Activated naive CD4-positive, alpha-beta T cell treated with Interleukin-2 at 50 U/mL for 16 hours (primary cell): ENCODE data around the gene ABLIM2.

ENCODE experiments used
- DNase-seq: peaks from one replicate; pipeline ENCODE4 v3.0.0-alpha.2; 2020

ABLIM2 gene

GRCh38 chr4:8015512-8015911, 143.1 kb downstream of the ABLIM2 start:
- no peak for DNase-seq

GRCh38 chr4:8013976-8014726, 144.5 kb downstream of the ABLIM2 start:
- DNase-seq, result no peak

GRCh38 chr4:8012517-8012916, 146.1 kb downstream of the ABLIM2 start:
- DNase-seq, result no peak

DNA sequence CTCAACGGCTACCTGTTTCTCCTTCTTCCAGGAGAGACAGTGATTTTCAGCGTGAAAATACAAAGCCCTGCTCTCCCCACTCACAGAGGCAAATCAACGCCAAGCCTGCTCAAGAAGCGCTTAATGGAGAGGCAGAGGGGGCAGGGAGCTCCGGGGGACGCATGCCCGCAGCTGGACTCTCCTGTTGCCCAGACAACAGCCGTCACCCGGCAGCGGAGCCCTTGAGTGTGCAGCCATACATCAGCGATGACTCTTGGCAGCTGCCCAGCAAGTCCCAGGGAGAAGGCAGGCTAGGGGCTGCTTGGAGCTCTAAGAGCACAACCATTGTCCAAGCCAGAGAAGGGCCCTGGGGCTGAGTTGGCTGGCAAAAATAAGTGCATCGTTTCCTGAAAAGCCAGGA, 148.0 kb downstream of the ABLIM2 start:
- DNase-seq, result no peak

GRCh38 chr4:8009710-8010511, 148.7 kb downstream of the ABLIM2 start:
- DNase-seq, result no peak

- no peak for DNase-seq
Observed at GRCh38 chr4:8009097-8009496, 149.5 kb downstream of the ABLIM2 start.

GRCh38 chr4:8008391-8008790, 150.2 kb downstream of the ABLIM2 start:
- DNase-seq, result no peak

GRCh38 chr4:8007581-8007980, 151.0 kb downstream of the ABLIM2 start:
- no peak for DNase-seq

DNA sequence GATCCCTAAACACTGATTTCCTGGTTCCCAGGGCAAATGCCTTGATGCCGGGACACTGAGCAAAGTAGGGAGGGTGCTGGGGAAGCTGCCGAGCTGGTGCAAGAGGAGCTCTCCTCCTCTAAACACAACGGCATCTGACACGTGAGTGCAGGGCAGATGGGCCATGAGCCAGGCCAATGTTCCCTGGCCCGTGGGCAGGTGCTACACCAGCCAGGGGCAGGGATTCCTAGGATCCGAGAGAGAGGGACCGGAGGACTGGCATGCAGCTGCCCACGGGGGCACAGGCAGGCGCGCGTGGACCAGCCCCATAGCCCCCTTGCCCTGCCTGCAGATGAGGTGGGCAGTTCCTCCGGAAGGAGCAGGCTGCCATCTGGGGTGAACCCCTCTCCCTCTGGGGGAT, 152.1 kb downstream of the ABLIM2 start:
- DNase-seq, result no peak

DNA sequence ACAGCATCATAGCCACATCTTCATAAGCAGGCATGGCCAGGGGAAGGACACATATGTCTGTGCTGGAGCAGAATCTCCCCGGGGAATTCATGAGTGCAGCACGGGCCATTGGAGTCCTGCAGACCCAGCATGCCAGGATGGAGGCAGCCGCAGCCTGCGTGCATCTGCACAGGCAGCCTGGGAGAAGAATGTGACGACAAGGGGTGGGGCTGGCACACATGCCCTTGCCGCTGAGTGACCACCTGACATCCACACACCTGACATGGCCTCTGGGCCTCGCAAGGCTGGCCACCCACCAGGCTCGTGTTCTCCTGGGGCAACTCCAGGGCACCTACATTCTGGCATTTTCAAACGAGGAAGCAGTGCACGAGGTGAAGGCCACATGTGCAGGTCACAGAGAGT, 152.8 kb downstream of the ABLIM2 start:
- DNase-seq, result no peak

DNA sequence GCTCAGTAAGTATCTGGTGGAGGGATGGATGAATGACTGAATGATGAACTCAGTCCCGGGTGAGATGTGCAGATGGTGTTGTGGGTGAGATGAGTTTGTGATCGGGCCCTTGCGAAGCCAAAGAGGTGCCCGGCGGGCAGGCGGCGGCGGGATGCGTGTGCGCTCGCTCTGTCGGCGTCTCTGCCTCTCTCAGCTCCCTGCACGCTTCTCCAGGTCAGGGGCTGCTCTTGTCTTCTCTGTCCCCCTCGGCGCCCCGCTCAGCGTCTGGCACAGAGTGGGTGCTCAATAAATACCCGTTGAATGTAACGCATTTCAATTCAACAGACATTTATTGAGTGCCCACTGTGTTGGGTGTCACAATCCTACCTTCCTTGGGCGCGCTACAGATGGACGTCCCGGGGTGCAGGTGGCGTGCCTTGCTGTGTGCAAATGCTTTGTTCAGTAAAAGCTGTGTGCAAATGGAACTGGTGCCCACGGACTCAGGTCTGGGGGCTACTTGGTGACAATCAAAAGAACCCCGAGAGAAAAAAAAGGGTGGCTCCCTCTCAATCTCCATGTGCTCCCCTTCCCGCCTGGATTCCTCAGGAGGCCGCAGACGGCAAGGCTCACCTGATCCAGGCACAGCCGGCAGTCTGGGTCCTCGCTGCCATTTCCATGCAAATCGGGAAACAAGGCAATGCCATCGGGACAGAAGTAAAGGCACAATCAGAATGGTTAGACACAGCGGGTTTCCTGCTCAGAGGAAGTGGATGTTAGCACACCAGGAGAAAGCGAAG, 153.4 kb downstream of the ABLIM2 start:
- no peak for DNase-seq

DNA sequence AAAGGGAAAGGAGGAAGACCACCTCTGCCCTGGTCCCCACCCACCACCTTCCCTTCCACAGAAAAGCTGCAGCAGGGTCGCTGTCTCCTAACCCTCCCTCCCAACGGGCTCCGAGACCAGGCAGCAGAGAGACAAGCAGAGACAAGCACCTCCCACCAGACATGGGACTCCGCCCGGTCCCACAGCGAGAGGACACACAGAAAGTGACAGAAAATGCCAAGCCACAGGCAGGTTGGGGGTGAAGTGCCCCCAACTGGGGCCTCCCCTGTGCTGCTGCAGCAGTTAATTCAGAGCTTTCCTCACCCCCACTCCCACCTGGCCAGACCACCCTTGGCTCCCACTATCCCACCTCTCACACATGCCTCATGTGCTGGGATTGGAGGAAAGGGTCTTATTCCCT, 154.5 kb downstream of the ABLIM2 start:
- no peak for DNase-seq

GRCh38 chr4:8002525-8003309, 155.9 kb downstream of the ABLIM2 start:
- DNase-seq, result no peak

DNA sequence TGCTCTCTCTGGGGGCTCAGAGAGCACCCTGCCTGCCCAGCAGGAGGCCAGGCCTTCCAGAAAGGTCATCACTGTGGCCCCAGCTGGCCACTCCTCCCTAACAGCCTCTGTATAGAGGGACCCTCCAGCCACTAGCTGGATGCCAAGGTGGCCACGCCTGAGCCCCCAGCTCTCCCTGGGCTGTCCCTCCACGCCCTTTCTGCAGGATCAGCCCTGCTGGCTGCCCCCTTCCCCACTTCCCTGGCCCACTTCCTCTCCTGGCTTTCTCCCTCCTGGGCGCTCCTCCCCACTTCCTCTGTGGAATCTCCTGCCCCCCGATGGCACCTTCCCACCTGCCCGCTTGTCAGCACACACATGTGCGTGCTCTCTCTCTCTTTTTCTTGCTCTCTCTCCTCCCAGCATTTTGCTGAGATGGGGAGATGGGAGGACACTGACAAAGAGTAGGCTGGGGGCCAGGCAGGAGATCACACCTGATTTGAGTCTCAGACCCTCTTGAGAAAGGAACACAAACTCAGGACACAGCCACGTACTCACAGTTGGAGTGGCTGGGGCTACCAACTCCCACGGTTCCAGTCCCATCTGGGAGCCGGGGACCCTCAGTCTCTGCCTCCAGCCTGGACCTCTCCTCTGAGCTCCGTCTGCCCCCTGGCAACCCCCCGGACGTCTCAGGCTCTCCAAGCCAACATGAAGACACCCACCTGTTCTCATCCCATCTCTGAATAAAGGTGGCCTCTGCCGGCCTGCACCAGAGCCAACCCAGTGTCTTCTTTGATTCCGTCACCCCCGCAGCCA, 156.9 kb downstream of the ABLIM2 start:
- no peak for DNase-seq

DNA sequence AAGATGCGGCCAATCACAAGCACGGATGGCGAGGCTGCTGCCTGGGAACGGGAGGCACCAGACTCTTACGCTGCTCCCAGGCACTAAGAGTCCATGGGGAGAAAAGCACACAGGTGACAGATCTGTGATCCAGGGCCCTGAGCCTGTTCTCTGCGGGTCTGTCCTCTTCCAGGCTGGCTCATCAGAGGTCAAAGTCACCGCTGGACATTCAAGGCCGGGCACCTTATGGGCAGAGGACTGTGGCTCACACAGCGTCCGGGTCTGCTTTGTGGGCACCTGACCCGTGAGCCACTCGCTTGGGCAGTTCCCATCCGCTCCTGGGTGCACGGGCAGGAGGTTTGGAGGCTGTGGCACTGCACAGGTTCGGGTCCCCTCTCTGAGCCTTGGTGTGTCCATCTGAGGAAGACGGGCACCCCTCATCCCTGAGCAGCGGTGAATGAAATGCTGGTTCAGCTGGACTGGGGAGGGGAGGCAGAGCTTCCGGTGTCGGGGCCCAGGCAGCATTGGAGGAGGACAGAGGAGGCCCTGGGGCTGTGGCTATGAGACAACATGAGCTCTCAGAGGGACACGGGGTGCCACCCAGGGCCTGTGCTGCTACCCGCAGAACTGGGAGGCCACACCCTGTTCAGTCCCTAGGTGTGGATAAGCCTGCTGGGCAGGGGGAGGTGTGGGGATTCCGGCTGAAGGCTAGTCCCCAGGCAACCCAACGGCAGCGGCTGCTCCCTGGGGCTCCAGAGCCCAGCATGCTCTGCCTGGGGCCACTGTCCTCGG, 157.7 kb downstream of the ABLIM2 start:
- no peak for DNase-seq

DNA sequence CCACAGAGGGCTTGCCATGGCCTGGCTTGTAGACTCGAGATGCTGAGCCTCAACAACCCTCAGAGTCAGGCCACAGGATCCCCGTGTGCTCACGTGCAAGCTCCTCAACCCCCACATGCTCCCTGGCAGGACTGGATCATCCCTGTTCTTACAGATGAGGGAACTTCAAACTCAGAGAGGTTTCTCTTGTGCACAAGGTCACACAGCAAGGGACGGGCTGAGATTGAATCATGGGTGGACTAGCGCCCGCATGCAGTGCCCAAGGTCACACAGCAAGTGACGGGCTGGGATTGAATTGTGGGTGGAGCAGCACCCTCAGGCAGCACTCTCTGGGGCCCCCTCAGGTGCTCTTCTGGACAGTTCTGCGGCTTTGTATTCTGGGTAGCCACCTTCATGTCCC, 158.4 kb downstream of the ABLIM2 start:
- DNase-seq, result no peak

GRCh38 chr4:7999695-8000094, 158.9 kb downstream of the ABLIM2 start:
- no peak for DNase-seq

- no peak for DNase-seq
Observed at GRCh38 chr4:7999279-7999678, 159.3 kb downstream of the ABLIM2 start.

DNA sequence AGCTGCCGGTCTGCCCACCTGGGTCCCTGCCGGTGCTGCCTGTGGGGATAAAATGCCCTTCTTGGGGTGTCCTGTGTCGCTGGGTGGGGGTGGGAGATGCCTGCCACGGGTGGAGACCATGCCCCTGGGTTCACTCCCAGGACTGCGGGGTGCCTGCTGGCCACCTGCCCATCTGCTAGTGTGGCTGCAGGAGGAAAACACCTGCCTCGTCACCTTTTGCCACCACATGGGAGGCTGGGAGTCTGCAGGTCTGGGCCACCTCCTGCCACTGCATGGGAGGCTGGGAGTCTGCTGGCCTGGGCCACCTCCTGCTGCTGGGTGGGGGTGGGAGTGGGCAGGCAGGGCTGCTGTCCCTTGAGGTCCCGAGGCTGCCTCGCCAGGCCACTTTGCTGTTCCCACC, 160.2 kb downstream of the ABLIM2 start:
- DNase-seq, result no peak

DNA sequence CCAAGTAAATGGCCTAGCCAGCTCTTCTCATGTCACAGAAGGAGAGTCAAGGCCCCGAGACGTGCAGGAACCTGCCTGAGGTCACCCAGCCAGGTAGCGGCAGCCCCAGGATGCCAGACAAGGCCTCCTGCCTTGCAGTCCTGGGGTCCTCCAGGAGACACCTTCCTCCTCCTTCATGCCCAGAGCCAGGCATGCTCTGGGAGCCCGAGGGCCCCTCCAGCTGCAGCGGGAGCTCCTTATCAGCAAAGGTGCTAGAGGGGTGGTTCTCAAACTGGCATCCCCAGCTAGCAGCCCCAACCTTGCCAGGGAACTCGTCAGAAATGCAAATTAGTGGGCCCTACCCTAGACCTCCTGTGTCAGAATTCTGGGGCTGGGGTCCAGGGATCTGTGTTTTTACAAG, 162.7 kb downstream of the ABLIM2 start:
- no peak for DNase-seq

DNA sequence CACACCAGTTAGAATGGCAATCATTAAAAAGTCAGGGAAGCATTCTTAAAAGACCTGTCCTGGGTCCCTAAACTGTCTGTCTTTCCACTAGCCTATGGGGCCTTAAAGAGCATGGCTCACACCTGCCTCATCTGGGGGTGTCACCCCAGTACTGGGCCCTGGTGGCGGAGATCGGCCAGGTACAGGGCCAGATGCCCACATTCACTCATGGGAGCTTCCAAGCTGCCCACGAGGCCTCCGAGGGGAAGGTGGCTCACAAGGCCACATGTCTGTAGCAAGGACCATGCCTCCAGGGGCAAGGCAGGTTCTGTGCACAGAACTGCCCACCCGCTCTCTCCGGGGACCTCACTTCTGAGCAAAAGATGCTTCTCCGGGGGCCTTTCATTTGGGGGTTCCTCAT, 163.5 kb downstream of the ABLIM2 start:
- DNase-seq, result no peak
